HepG2 (cell line): ENCODE measurements around the gene ARHGAP26. TPM values are rescaled to one million over a fixed set of nuclear protein-coding genes. Genes with fewer than 3 reads are reported as not detected.

Experiments
- ATM ChIP-seq: fragments of 450-650 bp; IDR thresholded peaks from 2 replicates; pipeline ENCODE4 v1.7.1; 2017; ENCODE audit warnings: mild to moderate bottlenecking, borderline replicate concordance
- ELF3 ChIP-seq: IDR thresholded peaks from 2 replicates; pipeline ENCODE4 v1.6.1; 2016; ENCODE audit warnings: missing genetic modification reagents, missing compliant biosample characterization
- FOSL2 ChIP-seq: sonication (generic); formaldehyde crosslinking; IDR thresholded peaks from 2 replicates; pipeline ENCODE4 v1.4.0; 2020; ENCODE audit warnings: missing genetic modification reagents
- FOXJ3 ChIP-seq: sonication (generic); formaldehyde crosslinking; IDR thresholded peaks from 2 replicates; pipeline ENCODE4 v1.4.0; 2020; ENCODE audit warnings: missing genetic modification reagents, mild to moderate bottlenecking, borderline replicate concordance
- FOXK2 ChIP-seq: fragments of 450-650 bp; IDR thresholded peaks from 2 replicates; pipeline ENCODE4 v1.6.1; 2016
- GATAD2A ChIP-seq: IDR thresholded peaks from 2 replicates; pipeline ENCODE4 v1.6.1; 2016
- HES4 ChIP-seq: sonication (generic); formaldehyde crosslinking; IDR thresholded peaks from 2 replicates; pipeline ENCODE4 v1.9.0; 2021; ENCODE audit warnings: mild to moderate bottlenecking, missing genetic modification reagents, borderline replicate concordance
- PAF1 ChIP-seq: IDR thresholded peaks from 2 replicates; pipeline ENCODE4 v1.6.1; 2016; ENCODE audit warnings: missing genetic modification reagents, missing compliant biosample characterization
- PHF20 ChIP-seq: sonication (generic); formaldehyde crosslinking; IDR thresholded peaks from 2 replicates; pipeline ENCODE4 v1.5.0; 2020; ENCODE audit warnings: mild to moderate bottlenecking, missing genetic modification reagents
- RFX1 ChIP-seq: fragments of 450-650 bp; IDR thresholded peaks from 2 replicates; pipeline ENCODE4 v1.6.1; 2017
- TMF1 ChIP-seq: sonication (generic); formaldehyde crosslinking; IDR thresholded peaks from 2 replicates; pipeline ENCODE4 v1.8.1; 2022; ENCODE audit warnings: low read depth, missing genetic modification reagents
- U2AF2 ChIP-seq: fragments of 200-400 bp; formaldehyde crosslinking; IDR thresholded peaks from 2 replicates; pipeline ENCODE4 v1.6.1; 2017; ENCODE audit warnings: low read depth, mild to moderate bottlenecking, low read length
- ZMAT3 ChIP-seq: sonication (generic); formaldehyde crosslinking; conservative IDR thresholded peaks from 2 replicates; pipeline ENCODE4 v1.7.0; 2021; ENCODE audit warnings: missing genetic modification reagents
- ZNF235 ChIP-seq: sonication (generic); formaldehyde crosslinking; IDR thresholded peaks from 2 replicates; pipeline ENCODE4 v1.8.1; 2023; ENCODE audit warnings: mild to moderate bottlenecking, missing genetic modification reagents, borderline replicate concordance
- ZNF382 ChIP-seq: sonication (generic); formaldehyde crosslinking; IDR thresholded peaks from 2 replicates; pipeline ENCODE4 v1.5.0; 2020; ENCODE audit warnings: missing genetic modification reagents, mild to moderate bottlenecking, borderline replicate concordance
- ZNF432 ChIP-seq: sonication (generic); formaldehyde crosslinking; IDR thresholded peaks from 2 replicates; pipeline ENCODE4 v1.5.0; 2020; ENCODE audit warnings: missing genetic modification reagents, mild to moderate bottlenecking, borderline replicate concordance
- ZNF616 ChIP-seq: sonication (generic); formaldehyde crosslinking; IDR thresholded peaks from 2 replicates; pipeline ENCODE4 v1.5.0; 2020; ENCODE audit warnings: low read depth, mild to moderate bottlenecking, missing genetic modification reagents
- ZNF629 ChIP-seq: sonication (generic); formaldehyde crosslinking; conservative IDR thresholded peaks from 2 replicates; pipeline ENCODE4 v1.5.0; 2020; ENCODE audit warnings: missing genetic modification reagents
- ZNF782 ChIP-seq: sonication (generic); formaldehyde crosslinking; IDR thresholded peaks from 2 replicates; pipeline ENCODE4 v1.4.0; 2020; ENCODE audit warnings: missing genetic modification reagents, mild to moderate bottlenecking, borderline replicate concordance
- polyA plus RNA-seq, 8 experiments: library from polyadenylated mRNA; depleted of rRNA in 3 of 8; stranded (reverse) in 7 of 8; unstranded in 1 of 8; fragments of >200 nt; fragmentation: Illumina TruSeq in 4 of 8; extraction: Trizol in 4 of 8; gene quantifications; 2 replicates each; pipeline versions ENCODE4 v1.2.1 to v1.2.3, GENCODE V29; 2011 to 2016; ENCODE audit warnings: low read depth in 4 of 8, missing spikeins in 1 of 8, mixed read lengths in 1 of 8; ENCODE audit not compliant: insufficient read depth in 1 of 8
- total RNA-seq, 5 experiments: library from RNA; depleted of rRNA; stranded (reverse); fragments of >200 nt; fragmentation: Illumina TruSeq; extraction: Trizol; gene quantifications; 2 replicates each; pipeline ENCODE4 v1.2.3, GENCODE V29; 2016; ENCODE audit warnings: low read depth in 1 of 5
- TF ChIP-seq, protein P1 (sequence below): sonication (generic); formaldehyde crosslinking; IDR thresholded peaks from 2 replicates; pipeline ENCODE4 v1.5.0; 2020; ENCODE audit warnings: mild to moderate bottlenecking, missing genetic modification reagents
- TF ChIP-seq, protein P2 (sequence below): sonication (generic); formaldehyde crosslinking; IDR thresholded peaks from 2 replicates; pipeline ENCODE4 v1.5.0; 2020; ENCODE audit warnings: missing genetic modification reagents
- TF ChIP-seq, protein P3 (sequence below): sonication (generic); formaldehyde crosslinking; IDR thresholded peaks from 2 replicates; pipeline ENCODE4 v1.4.0; 2020; ENCODE audit warnings: missing genetic modification reagents
- TF ChIP-seq, protein P4 (sequence below): sonication (generic); formaldehyde crosslinking; IDR thresholded peaks from 2 replicates; pipeline ENCODE4 v1.5.1; 2020; ENCODE audit warnings: missing genetic modification reagents, mild to moderate bottlenecking, borderline replicate concordance
- TF ChIP-seq, protein P5 (sequence below): sonication (generic); formaldehyde crosslinking; IDR thresholded peaks from 2 replicates; pipeline ENCODE4 v1.4.0; 2020; ENCODE audit warnings: missing genetic modification reagents

ARHGAP26 gene
- total and polyA plus RNA-seq, 2 of the 13 experiments (the other 11 are each of a cell fraction or from before 2014, with no cell fraction given) = 9.6 to 18.2 TPM

DNA sequence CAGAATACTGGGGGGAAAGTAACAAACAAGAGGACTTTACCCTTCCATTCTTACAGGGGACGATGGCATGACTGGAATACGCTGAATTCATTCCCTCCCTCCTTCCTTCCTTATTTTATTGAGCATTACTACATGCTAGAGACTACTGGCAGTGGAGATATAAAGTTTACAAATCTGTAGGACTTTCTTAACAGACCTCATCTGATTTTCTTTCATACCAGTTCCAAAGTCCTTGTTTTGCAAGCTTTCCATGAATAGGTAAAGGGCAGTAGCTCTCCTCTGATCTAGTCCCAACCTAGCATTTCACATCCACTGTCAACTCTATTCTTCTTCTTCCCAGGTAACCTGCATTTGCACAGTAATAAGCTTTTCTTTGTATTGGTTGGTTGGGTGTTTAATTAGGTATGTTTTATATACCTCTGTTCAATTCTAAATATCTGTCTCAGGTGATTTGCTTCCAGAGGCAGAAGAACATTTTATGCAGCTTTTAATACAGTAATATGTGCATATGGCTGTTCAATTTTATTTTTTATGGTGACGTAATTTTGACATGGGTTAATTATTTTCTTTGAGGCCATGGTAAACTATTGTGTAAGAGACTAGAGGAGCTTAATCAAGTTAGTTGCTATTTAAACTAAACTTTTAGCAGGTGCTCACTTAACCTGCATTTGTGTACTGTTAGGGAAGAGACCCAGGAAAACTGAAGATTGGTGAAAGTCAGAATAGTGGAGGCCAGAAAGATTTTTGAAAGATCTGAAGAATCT, 150.9 kb downstream of the ARHGAP26 start (continued):
- TF ChIP-seq TMF1 (CRISPR knock-in tag) (no peak), ZNF629 (CRISPR knock-in tag) (peak; percentile 84), PHF20 (CRISPR knock-in tag) (no peak), ATM (no peak), ZNF235 (CRISPR knock-in tag) (no peak), FOXK2 (no peak), ZNF432 (no peak), GATAD2A (CRISPR knock-in tag) (peak; percentile 81), ZMAT3 (no peak), ZNF382 (CRISPR knock-in tag) (no peak), FOSL2 (CRISPR knock-in tag) (0 out of 2 replicates have a peak, but pooled peaks have one; percentile 5), FOXJ3 (0 out of 2 replicates have a peak, but pooled peaks have one; percentile 9), U2AF2 (no peak), ZNF782 (CRISPR knock-in tag) (no peak), ZNF616 (CRISPR knock-in tag) (no peak), HES4 (no peak), RFX1 (no peak), PAF1 (CRISPR knock-in tag) (no peak), ELF3 (0 out of 2 replicates have a peak, but pooled peaks have one; percentile 44)
- TF ChIP-seq, protein P1, sequence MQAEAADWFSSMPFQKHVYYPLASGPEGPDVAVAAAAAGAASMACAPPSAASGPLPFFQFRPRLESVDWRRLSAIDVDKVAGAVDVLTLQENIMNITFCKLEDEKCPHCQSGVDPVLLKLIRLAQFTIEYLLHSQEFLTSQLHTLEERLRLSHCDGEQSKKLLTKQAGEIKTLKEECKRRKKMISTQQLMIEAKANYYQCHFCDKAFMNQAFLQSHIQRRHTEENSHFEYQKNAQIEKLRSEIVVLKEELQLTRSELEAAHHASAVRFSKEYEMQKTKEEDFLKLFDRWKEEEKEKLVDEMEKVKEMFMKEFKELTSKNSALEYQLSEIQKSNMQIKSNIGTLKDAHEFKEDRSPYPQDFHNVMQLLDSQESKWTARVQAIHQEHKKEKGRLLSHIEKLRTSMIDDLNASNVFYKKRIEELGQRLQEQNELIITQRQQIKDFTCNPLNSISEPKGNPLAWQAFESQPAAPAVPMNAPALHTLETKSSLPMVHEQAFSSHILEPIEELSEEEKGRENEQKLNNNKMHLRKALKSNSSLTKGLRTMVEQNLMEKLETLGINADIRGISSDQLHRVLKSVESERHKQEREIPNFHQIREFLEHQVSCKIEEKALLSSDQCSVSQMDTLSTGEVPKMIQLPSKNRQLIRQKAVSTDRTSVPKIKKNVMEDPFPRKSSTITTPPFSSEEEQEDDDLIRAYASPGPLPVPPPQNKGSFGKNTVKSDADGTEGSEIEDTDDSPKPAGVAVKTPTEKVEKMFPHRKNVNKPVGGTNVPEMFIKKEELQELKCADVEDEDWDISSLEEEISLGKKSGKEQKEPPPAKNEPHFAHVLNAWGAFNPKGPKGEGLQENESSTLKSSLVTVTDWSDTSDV (CRISPR knock-in tag) = no peak
- TF ChIP-seq, protein P2, sequence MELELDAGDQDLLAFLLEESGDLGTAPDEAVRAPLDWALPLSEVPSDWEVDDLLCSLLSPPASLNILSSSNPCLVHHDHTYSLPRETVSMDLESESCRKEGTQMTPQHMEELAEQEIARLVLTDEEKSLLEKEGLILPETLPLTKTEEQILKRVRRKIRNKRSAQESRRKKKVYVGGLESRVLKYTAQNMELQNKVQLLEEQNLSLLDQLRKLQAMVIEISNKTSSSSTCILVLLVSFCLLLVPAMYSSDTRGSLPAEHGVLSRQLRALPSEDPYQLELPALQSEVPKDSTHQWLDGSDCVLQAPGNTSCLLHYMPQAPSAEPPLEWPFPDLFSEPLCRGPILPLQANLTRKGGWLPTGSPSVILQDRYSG (CRISPR knock-in tag) = no peak
- TF ChIP-seq, protein P3, sequence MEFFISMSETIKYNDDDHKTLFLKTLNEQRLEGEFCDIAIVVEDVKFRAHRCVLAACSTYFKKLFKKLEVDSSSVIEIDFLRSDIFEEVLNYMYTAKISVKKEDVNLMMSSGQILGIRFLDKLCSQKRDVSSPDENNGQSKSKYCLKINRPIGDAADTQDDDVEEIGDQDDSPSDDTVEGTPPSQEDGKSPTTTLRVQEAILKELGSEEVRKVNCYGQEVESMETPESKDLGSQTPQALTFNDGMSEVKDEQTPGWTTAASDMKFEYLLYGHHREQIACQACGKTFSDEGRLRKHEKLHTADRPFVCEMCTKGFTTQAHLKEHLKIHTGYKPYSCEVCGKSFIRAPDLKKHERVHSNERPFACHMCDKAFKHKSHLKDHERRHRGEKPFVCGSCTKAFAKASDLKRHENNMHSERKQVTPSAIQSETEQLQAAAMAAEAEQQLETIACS = no peak
- TF ChIP-seq, protein P4, sequence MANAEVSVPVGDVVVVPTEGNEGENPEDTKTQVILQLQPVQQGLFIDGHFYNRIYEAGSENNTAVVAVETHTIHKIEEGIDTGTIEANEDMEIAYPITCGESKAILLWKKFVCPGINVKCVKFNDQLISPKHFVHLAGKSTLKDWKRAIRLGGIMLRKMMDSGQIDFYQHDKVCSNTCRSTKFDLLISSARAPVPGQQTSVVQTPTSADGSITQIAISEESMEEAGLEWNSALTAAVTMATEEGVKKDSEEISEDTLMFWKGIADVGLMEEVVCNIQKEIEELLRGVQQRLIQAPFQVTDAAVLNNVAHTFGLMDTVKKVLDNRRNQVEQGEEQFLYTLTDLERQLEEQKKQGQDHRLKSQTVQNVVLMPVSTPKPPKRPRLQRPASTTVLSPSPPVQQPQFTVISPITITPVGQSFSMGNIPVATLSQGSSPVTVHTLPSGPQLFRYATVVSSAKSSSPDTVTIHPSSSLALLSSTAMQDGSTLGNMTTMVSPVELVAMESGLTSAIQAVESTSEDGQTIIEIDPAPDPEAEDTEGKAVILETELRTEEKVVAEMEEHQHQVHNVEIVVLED = no peak
- TF ChIP-seq, protein P5, sequence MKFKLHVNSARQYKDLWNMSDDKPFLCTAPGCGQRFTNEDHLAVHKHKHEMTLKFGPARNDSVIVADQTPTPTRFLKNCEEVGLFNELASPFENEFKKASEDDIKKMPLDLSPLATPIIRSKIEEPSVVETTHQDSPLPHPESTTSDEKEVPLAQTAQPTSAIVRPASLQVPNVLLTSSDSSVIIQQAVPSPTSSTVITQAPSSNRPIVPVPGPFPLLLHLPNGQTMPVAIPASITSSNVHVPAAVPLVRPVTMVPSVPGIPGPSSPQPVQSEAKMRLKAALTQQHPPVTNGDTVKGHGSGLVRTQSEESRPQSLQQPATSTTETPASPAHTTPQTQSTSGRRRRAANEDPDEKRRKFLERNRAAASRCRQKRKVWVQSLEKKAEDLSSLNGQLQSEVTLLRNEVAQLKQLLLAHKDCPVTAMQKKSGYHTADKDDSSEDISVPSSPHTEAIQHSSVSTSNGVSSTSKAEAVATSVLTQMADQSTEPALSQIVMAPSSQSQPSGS (CRISPR knock-in tag) = no peak
